Measurements from ENCODE around the gene KCNC3.
"Not testable (repeated sequence)": the region's sequence is repeated elsewhere in the genome, so short reads cannot be mapped to it uniquely, and the experiment has no call there.

KCNC3 gene

GRCh38 chr19:50330365-50331078 is 1.3 kb upstream of the KCNC3 start:
- no peaks in the 10 kb centered on the region for H4K20me1 ChIP-seq (ENCODE audit: insufficient read depth, low read length, poor library complexity, severe bottlenecking)
- no peaks in the 10 kb centered on the region for H3K27me3 ChIP-seq (ENCODE audit: insufficient read depth, low read length, poor library complexity, severe bottlenecking)
- no peaks in the 10 kb centered on the region for H3K4me1 ChIP-seq (ENCODE audit: insufficient read depth, low read length, poor library complexity, severe bottlenecking)
- TF ChIP-seq EZH2phosphoT487 (IDR thresholded peaks at IDR 0.05; ENCODE audit: borderline replicate concordance) = no peak
- TF ChIP-seq CTCF (conservative IDR thresholded peaks at IDR 0.05; ENCODE audit: low read length) = no peak
- H3K9me3 ChIP-seq (ENCODE audit: insufficient read depth, low read depth, low read length) = no peaks in the 10 kb centered on the region
- no peaks in the 10 kb centered on the region for H3K9me2 ChIP-seq (replicated peaks; ENCODE audit: low read depth, low read length)
- H2AFZ ChIP-seq (ENCODE audit: low read length) = peak overlapping the region; percentile 76; the same call in 1 of the 2 replicates
- no peaks in the 10 kb centered on the region for H3K79me2 ChIP-seq (ENCODE audit: insufficient read depth, low read length)
- no peaks in the 10 kb centered on the region for H3F3A ChIP-seq (ENCODE audit: low read depth)
- no peaks in the 10 kb centered on the region for H3K36me3 ChIP-seq (ENCODE audit: insufficient read depth, low read length)
- peak overlapping the region; percentile 43 for H3K9ac ChIP-seq (ENCODE audit: low read depth, low read length, poor library complexity, severe bottlenecking)
- H3K4me2 ChIP-seq (ENCODE audit: low read depth, low read length, poor library complexity, severe bottlenecking) = peak overlapping the region; percentile 70
- H3K4me3 ChIP-seq (ENCODE audit: low read length, poor library complexity, severe bottlenecking) = peak overlapping the region; percentile 70

GRCh38 chr19:50329926-50330294 is 733 bp upstream of the KCNC3 start:
- H3K9ac ChIP-seq (ENCODE audit: low read depth, low read length, poor library complexity, severe bottlenecking); H3K9me2 ChIP-seq (replicated peaks; ENCODE audit: low read depth, low read length); H3F3A ChIP-seq (ENCODE audit: low read depth); H3K4me3 ChIP-seq (ENCODE audit: low read length, poor library complexity, severe bottlenecking); H3K4me2 ChIP-seq (ENCODE audit: low read depth, low read length, poor library complexity, severe bottlenecking); H3K9me3 ChIP-seq (ENCODE audit: insufficient read depth, low read depth, low read length); H3K79me2 ChIP-seq (ENCODE audit: insufficient read depth, low read length); H3K27me3 ChIP-seq (ENCODE audit: insufficient read depth, low read length, poor library complexity, severe bottlenecking); H2AFZ ChIP-seq (ENCODE audit: low read length); H3K4me1 ChIP-seq (ENCODE audit: insufficient read depth, low read length, poor library complexity, severe bottlenecking); H3K36me3 ChIP-seq (ENCODE audit: insufficient read depth, low read length); H4K20me1 ChIP-seq (ENCODE audit: insufficient read depth, low read length, poor library complexity, severe bottlenecking): not testable (repeated sequence)

GRCh38 chr19:50328873-50329145 is 368 bp downstream of the KCNC3 start:
- Histone ChIP-seq H3K9me3 (ENCODE audit: insufficient read depth, low read depth, low read length) (no peaks in the 10 kb centered on the region), H3K79me2 (ENCODE audit: insufficient read depth, low read length) (no peaks in the 10 kb centered on the region), H3K9ac (ENCODE audit: low read depth, low read length, poor library complexity, severe bottlenecking) (no peak overlapping the region), H3F3A (ENCODE audit: low read depth) (no peaks in the 10 kb centered on the region), H3K4me3 (ENCODE audit: low read length, poor library complexity, severe bottlenecking) (no peak overlapping the region), H3K4me2 (ENCODE audit: low read depth, low read length, poor library complexity, severe bottlenecking) (no peak overlapping the region), H3K27me3 (ENCODE audit: insufficient read depth, low read length, poor library complexity, severe bottlenecking) (no peaks in the 10 kb centered on the region), H3K4me1 (ENCODE audit: insufficient read depth, low read length, poor library complexity, severe bottlenecking) (no peaks in the 10 kb centered on the region), H2AFZ (ENCODE audit: low read length) (no peak overlapping the region), H3K9me2 (replicated peaks; ENCODE audit: low read depth, low read length) (no peaks in the 10 kb centered on the region), H3K36me3 (ENCODE audit: insufficient read depth, low read length) (no peaks in the 10 kb centered on the region), H4K20me1 (ENCODE audit: insufficient read depth, low read length, poor library complexity, severe bottlenecking) (no peaks in the 10 kb centered on the region)
- TF ChIP-seq CTCF (conservative IDR thresholded peaks at IDR 0.05; ENCODE audit: low read length) (no peak), EZH2phosphoT487 (IDR thresholded peaks at IDR 0.05; ENCODE audit: borderline replicate concordance) (no peak)

- H3K79me2 ChIP-seq (ENCODE audit: insufficient read depth, low read length) = no peaks in the 10 kb centered on the region
- no peaks in the 10 kb centered on the region for H3K27me3 ChIP-seq (ENCODE audit: insufficient read depth, low read length, poor library complexity, severe bottlenecking)
- H3K4me3 ChIP-seq (ENCODE audit: low read length, poor library complexity, severe bottlenecking) = no peak overlapping the region
- no peaks in the 10 kb centered on the region for H3K9me3 ChIP-seq (ENCODE audit: insufficient read depth, low read depth, low read length)
- H3K4me2 ChIP-seq (ENCODE audit: low read depth, low read length, poor library complexity, severe bottlenecking) = no peak overlapping the region
- H3K36me3 ChIP-seq (ENCODE audit: insufficient read depth, low read length) = no peaks in the 10 kb centered on the region
- no peak for TF ChIP-seq CTCF (conservative IDR thresholded peaks at IDR 0.05; ENCODE audit: low read length)
- no peak for TF ChIP-seq EZH2phosphoT487 (IDR thresholded peaks at IDR 0.05; ENCODE audit: borderline replicate concordance)
- no peaks in the 10 kb centered on the region for H4K20me1 ChIP-seq (ENCODE audit: insufficient read depth, low read length, poor library complexity, severe bottlenecking)
- H3F3A ChIP-seq (ENCODE audit: low read depth) = no peaks in the 10 kb centered on the region
- H2AFZ ChIP-seq (ENCODE audit: low read length) = no peak overlapping the region
- H3K9me2 ChIP-seq (replicated peaks; ENCODE audit: low read depth, low read length) = no peaks in the 10 kb centered on the region
- no peak overlapping the region for H3K9ac ChIP-seq (ENCODE audit: low read depth, low read length, poor library complexity, severe bottlenecking)
- no peaks in the 10 kb centered on the region for H3K4me1 ChIP-seq (ENCODE audit: insufficient read depth, low read length, poor library complexity, severe bottlenecking)
These were observed 829 bp downstream of the KCNC3 start for GRCh38 chr19:50328224-50328872.

All from Loucy (cell line).